ENCODE measurements around the gene LRRC52.

The LRRC52 gene

DNA sequence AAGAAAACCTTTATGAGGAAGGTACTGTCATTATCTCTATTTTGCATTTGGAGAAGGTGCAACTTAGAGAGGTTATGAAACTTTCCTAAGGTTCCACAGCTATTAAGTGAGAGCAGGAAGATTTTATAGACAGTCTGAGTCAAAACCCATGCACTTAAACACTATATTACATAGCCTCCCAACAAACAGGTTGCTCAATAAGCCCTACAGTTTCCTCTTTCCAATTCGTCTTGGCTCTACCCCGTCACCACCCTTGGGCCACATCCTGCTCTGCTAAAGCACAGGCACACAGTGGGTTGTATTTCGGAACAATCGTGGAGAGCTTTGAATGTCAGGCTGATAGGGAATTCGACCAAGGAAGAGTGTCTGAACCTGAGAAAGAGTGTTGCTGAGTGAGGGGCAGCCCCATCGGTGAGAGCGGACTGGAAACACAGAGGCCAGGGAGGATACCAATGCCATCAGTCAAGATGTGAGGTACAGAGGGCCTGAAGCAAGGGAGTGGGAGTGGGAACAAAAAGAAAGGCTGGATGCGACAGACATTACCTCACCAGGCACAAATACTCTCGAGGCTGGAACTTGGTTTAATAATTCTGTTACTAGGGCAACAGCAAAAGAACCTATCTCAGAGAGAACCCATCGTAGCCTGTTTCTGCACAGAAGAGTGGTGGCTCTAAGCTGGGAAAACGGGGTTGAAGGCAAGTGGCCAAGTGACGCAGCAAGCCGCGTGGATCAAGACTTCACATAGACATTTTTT lies 6.3 kb upstream of the LRRC52 start:
- no peak for DNase-seq (ENCODE audit: low read depth)

- DNase-seq (ENCODE audit: low read depth) = no peak
Observed at GRCh38 chr1:165539306-165539705, 4.5 kb upstream of the LRRC52 start.

GRCh38 chr1:165539908-165540307 lies 3.9 kb upstream of the LRRC52 start:
- DNase-seq (ENCODE audit: low read depth) = no peak

DNA sequence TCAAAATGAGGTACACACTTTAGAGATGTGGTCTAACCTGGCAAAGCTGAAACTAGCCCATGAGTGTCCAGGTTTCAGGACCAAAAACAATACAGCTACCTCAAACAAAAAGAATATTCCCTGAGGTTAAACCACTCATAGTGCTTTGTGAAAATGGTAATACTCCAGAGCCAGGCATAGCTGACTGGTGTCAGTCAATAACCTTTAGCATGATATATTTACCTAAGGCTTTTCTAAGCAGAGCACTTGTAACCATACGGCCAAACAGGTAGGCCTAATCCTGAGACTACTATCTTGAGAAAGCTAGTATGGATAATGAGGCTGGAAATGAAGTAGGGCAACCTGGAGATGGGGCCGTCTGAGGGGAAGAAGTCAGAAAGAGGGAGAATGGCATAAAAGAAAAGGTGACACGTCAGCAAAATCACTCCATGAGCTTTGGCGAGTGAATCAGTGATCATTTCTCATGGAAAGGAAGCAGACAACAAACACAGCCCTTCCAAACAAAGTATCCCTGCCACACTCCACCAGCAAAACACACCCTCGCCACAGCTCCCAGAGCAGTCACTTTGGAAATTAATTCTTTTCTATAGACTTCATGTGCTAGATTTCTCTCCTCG lies 1.7 kb upstream of the LRRC52 start:
- DNase-seq (ENCODE audit: low read depth) = no peak

DNA sequence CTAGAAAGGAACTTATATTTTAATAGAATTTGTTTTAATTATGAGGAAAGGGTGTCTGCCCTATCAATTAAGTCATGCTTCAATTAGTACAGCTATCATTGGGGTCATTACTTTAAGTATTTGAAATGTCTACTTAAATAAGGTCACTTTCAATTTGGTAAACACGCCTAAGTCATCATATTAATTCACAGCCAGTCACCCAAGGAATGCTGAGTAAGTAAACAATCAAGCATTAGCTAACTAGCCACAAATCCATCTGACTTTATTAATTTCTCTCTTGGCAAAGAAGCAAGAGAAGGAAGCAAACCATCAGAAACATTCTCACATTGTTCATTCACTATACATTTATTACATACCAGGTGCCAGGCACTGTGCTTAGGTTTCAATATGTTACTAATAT lies 1.2 kb upstream of the LRRC52 start:
- no peak for DNase-seq (ENCODE audit: low read depth)

GRCh38 chr1:165544996-165545395 lies 1.2 kb downstream of the LRRC52 start:
- no peak for DNase-seq (ENCODE audit: low read depth)

GRCh38 chr1:165545974-165546373 lies 2.2 kb downstream of the LRRC52 start:
- DNase-seq (ENCODE audit: low read depth) = no peak

GRCh38 chr1:165549973-165550372 lies 6.2 kb downstream of the LRRC52 start:
- no peak for DNase-seq (ENCODE audit: low read depth)

DNA sequence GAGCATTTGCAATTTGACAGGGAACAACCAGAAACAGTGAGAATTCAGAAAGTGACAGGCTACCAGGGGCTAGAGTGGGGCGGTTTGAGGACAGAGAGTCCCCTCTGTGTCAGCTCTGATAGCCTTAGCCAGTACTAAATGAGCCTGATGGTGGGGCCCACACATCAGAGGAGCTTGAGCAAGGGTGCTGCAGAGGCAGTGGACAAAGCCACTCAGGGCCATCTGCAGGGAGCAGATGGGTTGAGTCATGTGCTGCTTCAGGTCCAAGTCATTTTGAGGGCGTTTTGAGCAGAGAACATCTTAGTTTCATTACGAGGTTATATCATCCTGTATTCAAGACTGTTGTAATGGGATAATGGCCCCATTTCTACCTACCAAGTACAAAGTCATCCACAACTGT lies 7.7 kb downstream of the LRRC52 start:
- DNase-seq (ENCODE audit: low read depth) = no peak

DNA sequence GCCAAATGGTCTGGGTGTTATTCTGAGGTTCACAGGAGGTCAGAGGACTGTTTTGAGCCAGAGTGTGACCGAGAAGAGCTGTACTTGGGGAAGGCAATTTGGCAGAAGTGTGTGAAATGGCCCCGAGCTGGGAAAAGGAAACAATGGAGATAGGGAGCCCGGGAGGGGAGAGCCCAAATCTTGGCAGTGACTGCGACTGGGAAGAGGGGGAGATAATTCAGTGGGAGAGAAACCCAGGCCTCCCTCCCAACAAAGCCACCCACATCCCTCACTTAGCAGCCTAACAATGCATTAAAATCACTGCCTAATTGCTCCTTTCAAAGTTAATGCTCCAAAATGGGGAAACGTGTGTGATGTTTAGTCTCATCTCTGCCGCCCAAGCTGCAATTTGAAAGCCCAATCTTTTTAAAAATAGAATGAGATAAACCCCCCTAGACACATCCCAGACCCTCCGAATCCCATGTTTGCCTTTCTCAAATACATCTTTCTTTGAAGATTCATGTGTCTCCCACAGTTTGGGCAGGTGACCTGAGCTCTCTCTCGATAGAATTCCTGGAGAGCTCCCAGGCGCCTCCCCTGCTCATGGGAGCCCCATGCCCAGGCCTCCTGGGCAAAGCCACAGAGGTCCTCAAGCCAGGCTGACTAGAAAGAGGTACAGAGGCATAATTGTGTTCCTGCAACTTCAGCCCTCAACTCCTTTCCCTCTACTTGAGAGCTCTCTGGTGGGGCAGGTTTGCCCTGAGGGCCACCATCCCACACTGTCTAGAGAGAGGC lies 17.3 kb downstream of the LRRC52 start:
- DNase-seq (ENCODE audit: low read depth) = no peak

- no peak for DNase-seq (ENCODE audit: low read depth)
Observed at GRCh38 chr1:165562571-165562970, 18.8 kb downstream of the LRRC52 start.

GRCh38 chr1:165563551-165563950 lies 19.8 kb downstream of the LRRC52 start:
- no peak for DNase-seq (ENCODE audit: low read depth)

DNA sequence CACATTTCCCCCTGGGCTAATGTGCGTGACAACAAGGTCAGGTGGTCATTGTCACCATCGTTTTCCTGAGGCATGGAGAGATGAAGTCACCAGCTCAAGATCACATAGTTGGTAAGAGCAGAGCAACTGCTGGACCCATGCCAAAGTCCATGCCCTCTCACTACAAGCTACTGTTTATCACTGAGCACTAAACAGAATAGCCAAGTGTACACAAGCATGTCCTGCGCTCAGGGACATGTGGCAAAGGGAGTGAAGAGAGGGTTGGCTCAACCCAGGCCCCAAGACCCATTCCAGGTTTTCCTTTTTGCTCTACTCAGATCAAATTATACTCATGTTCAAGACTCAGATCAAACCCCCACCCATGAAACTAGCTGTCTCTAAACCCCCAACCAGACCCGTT lies 20.8 kb downstream of the LRRC52 start:
- no peak for DNase-seq (ENCODE audit: low read depth)

DNA sequence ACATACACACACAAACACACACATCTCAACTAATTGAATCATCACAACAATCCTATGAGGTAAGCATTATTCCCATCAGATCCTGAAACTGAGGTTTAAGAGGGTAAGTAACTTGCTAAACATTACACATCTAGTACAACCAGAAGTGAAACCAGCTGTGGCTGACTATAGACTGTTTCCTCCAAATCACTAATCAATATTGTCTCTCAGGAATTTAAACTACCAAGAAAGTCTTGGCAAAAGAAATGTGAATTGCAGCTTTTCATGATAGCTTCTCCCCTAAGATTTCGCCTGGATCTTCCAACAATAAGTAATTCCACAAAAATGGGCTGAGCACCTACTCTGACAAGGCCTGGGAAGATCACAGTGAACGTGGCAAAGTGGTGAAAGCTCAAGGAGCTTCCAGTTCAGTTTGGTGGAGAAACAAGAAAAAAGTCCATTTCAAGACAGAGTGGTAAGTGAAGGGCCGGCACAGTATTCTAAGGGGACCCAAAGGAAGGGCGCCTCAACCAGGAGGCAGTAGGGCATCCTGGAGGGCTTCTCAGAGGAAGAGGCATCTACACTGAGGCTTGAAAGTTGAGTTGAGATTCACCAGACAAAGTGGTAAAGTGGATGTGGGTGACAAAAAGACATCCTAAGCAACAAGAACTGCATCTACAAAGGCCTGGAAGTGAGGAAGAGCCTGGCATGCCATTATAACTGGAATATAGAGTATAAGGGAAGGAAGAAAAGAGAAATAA lies 22.1 kb downstream of the LRRC52 start:
- no peak for DNase-seq (ENCODE audit: low read depth)

DNA sequence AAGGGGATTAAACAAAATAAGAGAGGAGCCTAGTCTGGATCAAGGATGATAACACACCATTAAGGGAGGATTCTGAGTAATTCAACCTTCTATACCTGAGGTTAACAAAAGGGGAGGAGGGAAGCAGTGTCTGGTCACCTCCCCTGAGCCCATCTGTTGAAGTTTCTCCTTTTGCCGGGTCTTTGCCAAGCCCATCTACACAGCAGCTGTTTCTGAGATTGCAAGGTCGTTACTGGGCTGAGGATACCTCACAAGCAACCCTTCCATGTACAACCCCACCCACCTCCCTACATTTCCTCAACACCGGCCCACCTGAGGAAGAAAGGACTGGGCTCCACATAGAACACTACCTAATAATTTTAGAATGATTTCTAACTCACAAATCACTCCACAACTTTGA lies 26.3 kb downstream of the LRRC52 start:
- no peak for DNase-seq (ENCODE audit: low read depth)

GRCh38 chr1:165573787-165574186 lies 30.0 kb downstream of the LRRC52 start:
- no peak for DNase-seq (ENCODE audit: low read depth)

GRCh38 chr1:165574295-165574694 lies 30.5 kb downstream of the LRRC52 start:
- DNase-seq (ENCODE audit: low read depth) = no peak

GRCh38 chr1:165575468-165576099 lies 31.8 kb downstream of the LRRC52 start:
- no peak for DNase-seq (ENCODE audit: low read depth)

GRCh38 chr1:165576536-165576935 lies 32.7 kb downstream of the LRRC52 start:
- DNase-seq (ENCODE audit: low read depth) = no peak

DNA sequence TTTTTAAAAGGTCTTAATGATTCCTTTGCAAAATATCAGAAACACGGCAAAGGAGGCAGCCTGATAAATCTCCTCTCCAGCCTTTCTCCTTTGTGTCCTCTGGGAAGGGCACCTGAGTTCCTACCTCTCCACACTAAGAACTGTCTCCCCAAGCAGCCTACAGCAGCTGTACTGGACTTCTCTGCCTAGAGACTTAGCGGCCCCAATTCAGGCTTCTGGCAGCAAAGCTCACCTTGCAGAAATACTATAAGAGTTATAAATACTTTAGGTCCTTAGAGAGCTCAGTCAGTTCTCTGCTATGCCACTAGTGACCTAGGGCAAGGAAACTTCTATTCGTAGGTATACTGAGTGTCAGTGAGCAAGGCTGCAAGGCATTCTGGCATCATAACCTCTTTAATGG lies 33.9 kb downstream of the LRRC52 start:
- no peak for DNase-seq (ENCODE audit: low read depth)

DNA sequence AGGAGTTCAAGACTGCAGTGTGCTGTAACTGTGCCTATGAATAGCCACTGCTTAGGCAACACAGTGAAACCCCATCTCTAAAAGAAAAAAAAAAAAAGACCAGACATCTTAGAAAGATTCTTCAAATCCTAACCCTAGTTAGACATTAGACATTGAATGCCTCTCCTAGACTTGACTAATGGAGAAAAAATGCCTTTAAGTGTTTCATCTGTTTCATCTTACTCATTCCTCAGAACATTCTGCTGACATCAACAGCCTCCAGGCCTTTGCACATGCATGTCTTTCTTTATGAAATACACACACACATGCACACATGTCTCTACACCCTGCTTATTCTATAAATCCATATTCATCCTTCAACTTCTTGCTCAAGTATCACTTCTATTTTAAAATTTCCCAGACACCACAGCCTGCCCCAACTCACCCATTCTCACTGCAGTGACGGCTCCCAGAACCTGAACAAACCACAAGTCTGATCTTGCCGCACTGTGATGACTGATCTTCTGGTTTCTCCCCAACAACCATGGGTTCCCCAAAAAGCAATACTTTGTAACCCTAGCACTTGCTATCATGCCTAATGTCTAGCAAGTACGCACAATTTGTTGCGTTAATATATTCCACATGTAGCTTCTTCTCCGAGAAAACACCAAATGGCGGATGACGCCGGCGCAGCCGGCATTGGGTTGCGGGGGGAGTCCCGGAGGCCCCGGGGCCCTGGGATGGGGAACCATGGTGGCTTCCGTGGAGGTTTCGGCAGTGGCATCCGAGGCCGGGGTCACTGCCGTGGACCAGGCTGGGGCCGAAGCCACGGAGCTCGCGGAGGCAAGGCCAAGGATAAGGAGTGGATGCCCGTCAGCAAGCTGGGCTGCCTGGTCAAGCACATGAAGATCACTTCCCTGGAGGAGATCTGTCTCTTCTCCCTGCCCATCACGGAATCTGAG lies 37.4 kb downstream of the LRRC52 start:
- DNase-seq (ENCODE audit: low read depth) = no peak

All from stimulated activated CD8-positive, alpha-beta memory T cell treated with anti-CD3 and anti-CD28 coated beads, Interleukin-4, amount 100 ng/mL, for 24 hours (primary cell).